Vagina (tissue), 2 donors: ENCODE measurements around the gene TECRL.

Experiments used
- POLR2A ChIP-seq, 2 donors: fragments of 450-650 bp; IDR thresholded peaks; one replicate each; pipeline ENCODE4 v1.6.1; 2017; ENCODE audit warnings: antibody characterized with exemption in 2 of 2, mild to moderate bottlenecking in 2 of 2, moderate library complexity in 2 of 2
- TF ChIP-seq, protein P1 (sequence below), 3 experiments: fragments of 450-650 bp in 2 of 3; fragments of 200-600 bp in 1 of 3; sonication (generic) in 1 of 3; IDR thresholded peaks; one replicate each; pipeline ENCODE4 v1.5.1; 2017 to 2019; ENCODE audit warnings: antibody characterized with exemption in 3 of 3, mild to moderate bottlenecking in 2 of 3, moderate library complexity in 2 of 3

DNA sequence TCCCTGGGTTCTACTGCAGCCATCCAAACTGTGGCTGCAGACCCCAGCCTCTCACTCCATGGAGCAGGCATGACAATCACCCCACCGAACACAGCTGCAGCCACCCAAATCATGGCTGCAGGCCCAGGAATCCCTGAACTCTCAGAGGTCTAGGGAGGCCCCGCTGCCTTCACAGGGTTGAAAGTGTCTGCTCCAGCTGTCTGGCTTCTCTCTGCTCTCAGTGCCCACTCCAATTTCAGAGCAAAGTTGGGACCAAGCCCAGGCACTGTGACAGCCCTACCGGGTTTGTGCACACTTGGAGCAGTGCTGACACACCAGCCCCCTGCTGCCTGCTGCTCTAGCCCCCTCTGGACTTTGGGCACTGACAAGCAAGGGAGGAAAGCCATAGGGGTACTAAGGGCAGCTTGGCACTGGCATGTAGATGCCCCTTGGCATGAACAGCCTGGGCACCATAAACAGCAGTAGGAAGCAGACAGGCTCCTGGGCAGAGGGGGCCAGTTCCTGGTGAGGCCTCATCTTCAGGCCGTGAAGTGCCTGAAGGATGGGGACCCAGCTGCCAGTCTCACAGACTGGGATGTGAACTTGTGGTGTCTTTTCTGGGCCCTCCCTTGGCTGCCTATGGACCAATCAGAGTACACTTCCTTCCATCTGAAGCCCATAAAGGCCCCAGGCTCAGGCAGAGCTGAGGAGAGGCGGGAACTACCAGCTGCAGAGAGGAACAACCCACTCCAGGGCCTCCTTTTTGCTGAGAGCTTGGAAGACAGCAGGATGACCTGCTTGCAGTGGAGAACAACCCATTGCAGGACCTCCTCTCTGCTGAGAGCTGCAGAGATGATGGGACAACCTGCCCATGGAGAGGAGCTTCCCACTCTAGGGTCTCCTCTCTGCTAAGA, 68.8 kb downstream of the TECRL start:
- TF ChIP-seq, protein P1, sequence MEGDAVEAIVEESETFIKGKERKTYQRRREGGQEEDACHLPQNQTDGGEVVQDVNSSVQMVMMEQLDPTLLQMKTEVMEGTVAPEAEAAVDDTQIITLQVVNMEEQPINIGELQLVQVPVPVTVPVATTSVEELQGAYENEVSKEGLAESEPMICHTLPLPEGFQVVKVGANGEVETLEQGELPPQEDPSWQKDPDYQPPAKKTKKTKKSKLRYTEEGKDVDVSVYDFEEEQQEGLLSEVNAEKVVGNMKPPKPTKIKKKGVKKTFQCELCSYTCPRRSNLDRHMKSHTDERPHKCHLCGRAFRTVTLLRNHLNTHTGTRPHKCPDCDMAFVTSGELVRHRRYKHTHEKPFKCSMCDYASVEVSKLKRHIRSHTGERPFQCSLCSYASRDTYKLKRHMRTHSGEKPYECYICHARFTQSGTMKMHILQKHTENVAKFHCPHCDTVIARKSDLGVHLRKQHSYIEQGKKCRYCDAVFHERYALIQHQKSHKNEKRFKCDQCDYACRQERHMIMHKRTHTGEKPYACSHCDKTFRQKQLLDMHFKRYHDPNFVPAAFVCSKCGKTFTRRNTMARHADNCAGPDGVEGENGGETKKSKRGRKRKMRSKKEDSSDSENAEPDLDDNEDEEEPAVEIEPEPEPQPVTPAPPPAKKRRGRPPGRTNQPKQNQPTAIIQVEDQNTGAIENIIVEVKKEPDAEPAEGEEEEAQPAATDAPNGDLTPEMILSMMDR (IDR thresholded peaks at IDR 0.05), result no peak
- no peak for TF ChIP-seq POLR2A (IDR thresholded peaks at IDR 0.05)
